Measurements from ENCODE around the gene SERP2.
A peak's percentile ranks its signal among the peaks of the same experiment; 100 is the strongest.

The SERP2 gene

GRCh38 chr13:44417446-44417845 lies 43.8 kb downstream of the SERP2 start:
- Histone ChIP-seq H3K4me1 (peaks cover 23 to 35% (median 31%) of the 10 kb centered on the region in 10 experiments), H3K27me3 (no peaks in the 10 kb centered on the region), H3K4me3 (no peak overlapping the region), H3K27ac (no peak overlapping the region), H4K20me1 (no peaks in the 10 kb centered on the region), H3K9ac (no peak overlapping the region), H3K4me2 (peak overlapping the region in 7 of 11 experiments; percentile 28 to 68 (median 38); a peak in 9 of 22 replicates), H3K9me3 (replicated peaks in 1 of 11) (peaks cover 0 to 22% (median 9%) of the 10 kb centered on the region in 11 experiments; a peak in 15 of 22 replicates), H3K36me3 (no peaks in the 10 kb centered on the region)
- no peak for TF ChIP-seq Cebpa-rat (IDR thresholded peaks at IDR 0.05)

- Histone ChIP-seq H3K27ac (no peak overlapping the region), H3K4me2 (peak overlapping the region in 10 of 11 experiments; percentile 9 to 68 (median 36); a peak in 15 of 22 replicates), H3K27me3 (no peaks in the 10 kb centered on the region), H3K4me3 (no peak overlapping the region), H3K9me3 (replicated peaks in 1 of 11) (peaks cover 0 to 22% (median 9%) of the 10 kb centered on the region in 11 experiments; a peak in 15 of 22 replicates), H4K20me1 (no peaks in the 10 kb centered on the region), H3K4me1 (peaks cover 21 to 35% (median 31%) of the 10 kb centered on the region in 10 experiments), H3K9ac (no peak overlapping the region), H3K36me3 (no peaks in the 10 kb centered on the region)
- no peak for TF ChIP-seq Cebpa-rat (IDR thresholded peaks at IDR 0.05)
Measured at GRCh38 chr13:44417876-44418275, 44.3 kb downstream of the SERP2 start.

GRCh38 chr13:44420376-44421220 lies 47.0 kb downstream of the SERP2 start:
- H3K4me1 ChIP-seq = peaks cover 23 to 62% (median 51%) of the 10 kb centered on the region in 10 experiments
- no peaks in the 10 kb centered on the region for H3K27me3 ChIP-seq
- no peaks in the 10 kb centered on the region for H3K36me3 ChIP-seq
- no peak overlapping the region for H3K9ac ChIP-seq
- peaks cover 0 to 7% (median 7%) of the 10 kb centered on the region in 11 experiments; a peak in 14 of 22 replicates for H3K9me3 ChIP-seq (replicated peaks in 1 of 11)
- no peaks in the 10 kb centered on the region for H4K20me1 ChIP-seq
- no peak overlapping the region for H3K4me3 ChIP-seq
- no peak overlapping the region for H3K27ac ChIP-seq
- no peak overlapping the region for H3K4me2 ChIP-seq
- no peak for TF ChIP-seq Cebpa-rat (IDR thresholded peaks at IDR 0.05)

GRCh38 chr13:44421853-44422525 lies 48.4 kb downstream of the SERP2 start:
- Histone ChIP-seq H3K27me3 (no peaks in the 10 kb centered on the region), H3K4me1 (peaks cover 9 to 64% (median 46%) of the 10 kb centered on the region in 10 experiments; a peak in 19 of 20 replicates), H3K4me2 (peak overlapping the region in 4 of 11 experiments; percentile 37 to 53 (median 52); a peak in 5 of 22 replicates), H3K9ac (no peak overlapping the region), H3K9me3 (replicated peaks in 1 of 11) (no peaks in the 10 kb centered on the region), H3K36me3 (no peaks in the 10 kb centered on the region), H3K4me3 (no peak overlapping the region), H3K27ac (no peak overlapping the region), H4K20me1 (no peaks in the 10 kb centered on the region)
- TF ChIP-seq Cebpa-rat (IDR thresholded peaks at IDR 0.05) = no peak

GRCh38 chr13:44422755-44423643 lies 49.4 kb downstream of the SERP2 start:
- Histone ChIP-seq H3K27me3 (no peaks in the 10 kb centered on the region), H3K4me1 (peaks cover 6 to 57% (median 40%) of the 10 kb centered on the region in 10 experiments; a peak in 17 of 20 replicates), H4K20me1 (no peaks in the 10 kb centered on the region), H3K9me3 (replicated peaks in 1 of 11) (peaks cover 0 to 10% (median 9%) of the 10 kb centered on the region in 11 experiments; a peak in 11 of 22 replicates), H3K27ac (no peak overlapping the region), H3K4me3 (no peak overlapping the region), H3K36me3 (0 out of 22 replicates have a peak, but pooled peaks cover 0 to 3% (median 0%) of the 10 kb centered on the region in 11 experiments), H3K9ac (peak overlapping the region in 2 of 11 experiments; percentile 8 to 15; a peak in 1 of 22 replicates), H3K4me2 (peak overlapping the region in 8 of 11 experiments; percentile 10 to 58 (median 51); a peak in 14 of 22 replicates)
- no peak for TF ChIP-seq Cebpa-rat (IDR thresholded peaks at IDR 0.05)

- Histone ChIP-seq H4K20me1 (no peaks in the 10 kb centered on the region), H3K9ac (no peak overlapping the region), H3K4me3 (no peak overlapping the region), H3K27me3 (no peaks in the 10 kb centered on the region), H3K4me1 (peaks cover 5 to 53% (median 37%) of the 10 kb centered on the region in 10 experiments; a peak in 15 of 20 replicates), H3K9me3 (replicated peaks in 1 of 11) (peaks cover 0 to 12% (median 9%) of the 10 kb centered on the region in 11 experiments; a peak in 11 of 22 replicates), H3K27ac (no peak overlapping the region), H3K4me2 (peak overlapping the region in 6 of 11 experiments; percentile 10 to 58 (median 52); a peak in 9 of 22 replicates), H3K36me3 (0 out of 22 replicates have a peak, but pooled peaks cover 0 to 3% (median 0%) of the 10 kb centered on the region in 11 experiments)
- no peak for TF ChIP-seq Cebpa-rat (IDR thresholded peaks at IDR 0.05)
Measured at GRCh38 chr13:44423824-44424223, 50.2 kb downstream of the SERP2 start.

GRCh38 chr13:44425041-44425814 lies 51.6 kb downstream of the SERP2 start:
- Histone ChIP-seq H3K4me2 (peak overlapping the region; percentile 12 to 70 (median 47); a peak in 19 of 22 replicates), H4K20me1 (no peaks in the 10 kb centered on the region), H3K36me3 (0 out of 22 replicates have a peak, but pooled peaks cover 0 to 3% (median 0%) of the 10 kb centered on the region in 11 experiments), H3K27ac (no peak overlapping the region), H3K4me3 (no peak overlapping the region), H3K27me3 (no peaks in the 10 kb centered on the region), H3K9me3 (replicated peaks in 1 of 11) (peaks cover 0 to 12% (median 9%) of the 10 kb centered on the region in 11 experiments; a peak in 11 of 22 replicates), H3K9ac (no peak overlapping the region), H3K4me1 (peaks cover 5 to 53% (median 37%) of the 10 kb centered on the region in 10 experiments; a peak in 15 of 20 replicates)
- TF ChIP-seq Cebpa-rat (IDR thresholded peaks at IDR 0.05) = no peak

All from BLaER1 treated with 17β-estradiol and CSF1 and Interleukin-3, amounts not matched to agents 10 nM and 100 nM (cell line).